Uterus (tissue), 4 donors: ENCODE data around the gene GLS. TPM values are rescaled to one million over a fixed set of nuclear protein-coding genes. Genes with fewer than 3 reads are reported as not detected.

ENCODE experiments used
- DNase-seq, 2 donors: peaks; one replicate each; pipeline ENCODE4 v3.0.0-alpha.2; 2019 to 2020
- H3K27ac ChIP-seq, 2 donors: fragments of 200-600 bp; sonication (generic); 1 replicate in 1 of 2; 2 replicates in 1 of 2; pipeline ENCODE4 v1.5.1; 2016 to 2018
- H3K27me3 ChIP-seq, 2 donors: fragments of 200-600 bp; sonication (generic); one replicate each; pipeline ENCODE4 v1.5.1; 2018 to 2019; ENCODE audit warnings: control low read depth in 1 of 2
- H3K36me3 ChIP-seq, 2 donors: fragments of 200-600 bp; sonication (generic); one replicate each; pipeline ENCODE4 v1.5.1; 2019; ENCODE audit warnings: control low read depth in 1 of 2
- H3K4me1 ChIP-seq, 2 donors: fragments of 200-600 bp; sonication (generic); one replicate each; pipeline ENCODE4 v1.5.1; 2018 to 2019; ENCODE audit warnings: control low read depth in 1 of 2
- H3K4me3 ChIP-seq, 2 donors: fragments of 200-600 bp; sonication (generic); 1 replicate in 1 of 2; 2 replicates in 1 of 2; pipeline ENCODE4 v1.5.1; 2018 to 2019; ENCODE audit warnings: mild to moderate bottlenecking in 1 of 2
- H3K9me3 ChIP-seq, 2 donors: fragments of 200-600 bp; sonication (generic); one replicate each; pipeline ENCODE4 v1.5.1; 2019; ENCODE audit warnings: control low read depth in 1 of 2
- POLR2A ChIP-seq, 2 donors: fragments of 450-650 bp; IDR thresholded peaks; one replicate each; pipeline ENCODE4 v1.6.1; 2016; ENCODE audit warnings: antibody characterized with exemption in 2 of 2, mild to moderate bottlenecking in 1 of 2, moderate library complexity in 1 of 2
- intact Hi-C: fragments of 100-400 bp; cut with DNase I; formaldehyde crosslinking; loops from one replicate; pipeline ENCODE4 v1.15.1; 2023; ENCODE audit warnings: low total_unique reads
- total RNA-seq, 4 donors: library from RNA; depleted of rRNA in 3 of 4; stranded (reverse); fragments of >200 nt in 3 of 4; gene quantifications; one replicate each; pipeline versions ENCODE4 v1.1.0 to v1.2.4, GENCODE V29; 2014 to 2023
- TF ChIP-seq, protein P1 (sequence below), 4 experiments: fragments of 200-600 bp in 2 of 4; fragments of 450-650 bp in 2 of 4; sonication (generic) in 2 of 4; IDR thresholded peaks; one replicate each; pipeline ENCODE4 v1.5.1; 2016 to 2019; ENCODE audit warnings: antibody characterized with exemption in 4 of 4, mild to moderate bottlenecking in 2 of 4, moderate library complexity in 1 of 4
- donor health status: DM: yes; HTN: yes; CAD: no.

The GLS gene
- total RNA-seq, 4 donors from 2014 or later: 89.7 to 202 (median 156) TPM

- DNase-seq: no peak
- H3K9me3 ChIP-seq: no peaks in the 10 kb centered on the region
- H3K4me3 ChIP-seq: no peak overlapping the region
- TF ChIP-seq, protein P1, sequence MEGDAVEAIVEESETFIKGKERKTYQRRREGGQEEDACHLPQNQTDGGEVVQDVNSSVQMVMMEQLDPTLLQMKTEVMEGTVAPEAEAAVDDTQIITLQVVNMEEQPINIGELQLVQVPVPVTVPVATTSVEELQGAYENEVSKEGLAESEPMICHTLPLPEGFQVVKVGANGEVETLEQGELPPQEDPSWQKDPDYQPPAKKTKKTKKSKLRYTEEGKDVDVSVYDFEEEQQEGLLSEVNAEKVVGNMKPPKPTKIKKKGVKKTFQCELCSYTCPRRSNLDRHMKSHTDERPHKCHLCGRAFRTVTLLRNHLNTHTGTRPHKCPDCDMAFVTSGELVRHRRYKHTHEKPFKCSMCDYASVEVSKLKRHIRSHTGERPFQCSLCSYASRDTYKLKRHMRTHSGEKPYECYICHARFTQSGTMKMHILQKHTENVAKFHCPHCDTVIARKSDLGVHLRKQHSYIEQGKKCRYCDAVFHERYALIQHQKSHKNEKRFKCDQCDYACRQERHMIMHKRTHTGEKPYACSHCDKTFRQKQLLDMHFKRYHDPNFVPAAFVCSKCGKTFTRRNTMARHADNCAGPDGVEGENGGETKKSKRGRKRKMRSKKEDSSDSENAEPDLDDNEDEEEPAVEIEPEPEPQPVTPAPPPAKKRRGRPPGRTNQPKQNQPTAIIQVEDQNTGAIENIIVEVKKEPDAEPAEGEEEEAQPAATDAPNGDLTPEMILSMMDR (IDR thresholded peaks at IDR 0.05): no peak
- no peak for TF ChIP-seq POLR2A (IDR thresholded peaks at IDR 0.05)
- no peaks in the 10 kb centered on the region for H3K27me3 ChIP-seq
- H3K4me1 ChIP-seq: no peaks in the 10 kb centered on the region
- intact Hi-C loops: no loop called here
- no peaks in the 10 kb centered on the region for H3K36me3 ChIP-seq
- no peak overlapping the region for H3K27ac ChIP-seq
Measured at GRCh38 chr2:190842606-190843104, 38.0 kb upstream of the GLS start.

- H3K36me3 ChIP-seq: no peaks in the 10 kb centered on the region
- H3K27ac ChIP-seq: no peak overlapping the region
- TF ChIP-seq, protein P1 (IDR thresholded peaks at IDR 0.05): no peak
- TF ChIP-seq POLR2A (IDR thresholded peaks at IDR 0.05): no peak
- no peaks in the 10 kb centered on the region for H3K27me3 ChIP-seq
- no peak for DNase-seq
- H3K9me3 ChIP-seq: no peaks in the 10 kb centered on the region
- H3K4me3 ChIP-seq: no peak overlapping the region
- no peaks in the 10 kb centered on the region for H3K4me1 ChIP-seq
- intact Hi-C loops: no loop called here
Measured at GRCh38 chr2:190843890-190844699, 36.5 kb upstream of the GLS start.

GRCh38 chr2:190844700-190845401 is 35.8 kb upstream of the GLS start:
- H3K36me3 ChIP-seq: no peaks in the 10 kb centered on the region
- TF ChIP-seq POLR2A (IDR thresholded peaks at IDR 0.05): no peak
- TF ChIP-seq, protein P1 (IDR thresholded peaks at IDR 0.05): no peak
- H3K27ac ChIP-seq: no peak overlapping the region
- intact Hi-C loops: no loop called here
- no peak overlapping the region for H3K4me3 ChIP-seq
- H3K4me1 ChIP-seq: no peaks in the 10 kb centered on the region
- DNase-seq: no peak
- no peaks in the 10 kb centered on the region for H3K27me3 ChIP-seq
- no peaks in the 10 kb centered on the region for H3K9me3 ChIP-seq

DNA sequence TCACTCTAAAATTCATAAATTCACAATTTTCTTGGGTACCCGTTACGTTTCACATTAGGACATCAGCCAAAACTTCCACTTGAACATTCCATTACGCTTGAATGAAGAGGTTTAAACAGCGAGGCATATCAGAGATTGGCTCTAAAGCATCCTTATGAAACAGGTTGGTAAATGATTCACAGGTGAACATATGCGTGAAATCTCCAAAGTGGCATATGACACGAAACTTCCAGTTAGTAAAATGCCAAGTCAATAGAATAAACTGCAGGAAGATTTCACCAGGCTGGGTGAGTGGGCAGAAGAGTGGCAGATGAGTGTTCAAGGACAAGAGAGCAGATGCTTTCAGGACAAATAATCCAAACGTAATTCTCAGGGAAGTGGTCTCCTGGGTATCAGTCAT is 33.9 kb upstream of the GLS start:
- Histone ChIP-seq H3K27me3 (no peaks in the 10 kb centered on the region), H3K4me1 (no peaks in the 10 kb centered on the region), H3K9me3 (no peaks in the 10 kb centered on the region), H3K36me3 (no peaks in the 10 kb centered on the region), H3K4me3 (no peak overlapping the region), H3K27ac (no peak overlapping the region)
- intact Hi-C loops: no loop called here
- TF ChIP-seq, protein P1 (IDR thresholded peaks at IDR 0.05): no peak
- TF ChIP-seq POLR2A (IDR thresholded peaks at IDR 0.05): no peak
- DNase-seq: no peak

DNA sequence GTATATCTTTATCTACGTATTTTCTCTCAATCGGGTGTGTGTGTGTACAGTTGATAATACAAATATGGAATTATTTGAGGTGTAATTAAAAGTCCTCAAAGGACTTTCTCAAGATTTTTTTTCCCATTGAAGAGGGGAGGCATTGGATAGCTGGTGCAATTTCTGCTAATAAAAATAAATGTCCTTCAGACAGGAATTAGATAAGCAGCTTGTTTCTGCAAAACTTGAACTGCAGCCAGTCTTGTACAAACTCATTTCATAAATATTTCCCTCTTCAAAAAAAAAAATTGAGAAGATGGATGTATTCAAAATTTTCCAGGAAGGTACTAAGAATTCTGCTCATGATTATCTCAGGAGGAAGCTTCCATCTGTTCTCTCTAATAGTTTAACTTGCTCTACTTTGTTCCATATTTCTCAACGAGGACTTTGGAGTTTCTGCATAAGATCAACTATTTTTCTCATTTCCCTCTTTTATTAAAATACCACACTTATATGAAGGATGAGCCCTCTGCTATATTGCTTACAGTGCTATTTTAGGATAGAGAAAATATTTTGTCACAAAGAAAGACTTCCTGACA is 33.0 kb upstream of the GLS start:
- no peak for DNase-seq
- intact Hi-C loops: no loop called here
- no peak for TF ChIP-seq POLR2A (IDR thresholded peaks at IDR 0.05)
- TF ChIP-seq, protein P1 (IDR thresholded peaks at IDR 0.05): no peak
- no peaks in the 10 kb centered on the region for H3K36me3 ChIP-seq
- H3K27me3 ChIP-seq: no peaks in the 10 kb centered on the region
- no peak overlapping the region for H3K27ac ChIP-seq
- no peak overlapping the region for H3K4me3 ChIP-seq
- H3K9me3 ChIP-seq: no peaks in the 10 kb centered on the region
- no peaks in the 10 kb centered on the region for H3K4me1 ChIP-seq
